Neural cell (in vitro differentiated cells): ENCODE data around the gene RSPRY1.

Source experiments
- CTCF ChIP-seq: fragments of 450-650 bp; IDR thresholded peaks from 2 replicates; pipeline ENCODE4 v1.5.1; 2014; ENCODE audit warnings: antibody characterized with exemption, mild to moderate bottlenecking, moderate library complexity; ENCODE audit not compliant: poor library complexity, severe bottlenecking
- MXI1 ChIP-seq: fragments of 450-650 bp; conservative IDR thresholded peaks from 2 replicates; pipeline ENCODE4 v1.6.1; 2014; ENCODE audit warnings: antibody characterized with exemption, mild to moderate bottlenecking; ENCODE audit not compliant: poor library complexity, severe bottlenecking
- POLR2AphosphoS5 ChIP-seq: IDR thresholded peaks from 2 replicates; pipeline ENCODE4 v1.6.1; 2012
- TF ChIP-seq, protein P1 (sequence below): IDR thresholded peaks from 2 replicates; pipeline ENCODE4 v1.6.1; 2012; ENCODE audit warnings: borderline replicate concordance

- TF ChIP-seq CTCF: no peak
- no peak for TF ChIP-seq POLR2AphosphoS5
- TF ChIP-seq, protein P1, sequence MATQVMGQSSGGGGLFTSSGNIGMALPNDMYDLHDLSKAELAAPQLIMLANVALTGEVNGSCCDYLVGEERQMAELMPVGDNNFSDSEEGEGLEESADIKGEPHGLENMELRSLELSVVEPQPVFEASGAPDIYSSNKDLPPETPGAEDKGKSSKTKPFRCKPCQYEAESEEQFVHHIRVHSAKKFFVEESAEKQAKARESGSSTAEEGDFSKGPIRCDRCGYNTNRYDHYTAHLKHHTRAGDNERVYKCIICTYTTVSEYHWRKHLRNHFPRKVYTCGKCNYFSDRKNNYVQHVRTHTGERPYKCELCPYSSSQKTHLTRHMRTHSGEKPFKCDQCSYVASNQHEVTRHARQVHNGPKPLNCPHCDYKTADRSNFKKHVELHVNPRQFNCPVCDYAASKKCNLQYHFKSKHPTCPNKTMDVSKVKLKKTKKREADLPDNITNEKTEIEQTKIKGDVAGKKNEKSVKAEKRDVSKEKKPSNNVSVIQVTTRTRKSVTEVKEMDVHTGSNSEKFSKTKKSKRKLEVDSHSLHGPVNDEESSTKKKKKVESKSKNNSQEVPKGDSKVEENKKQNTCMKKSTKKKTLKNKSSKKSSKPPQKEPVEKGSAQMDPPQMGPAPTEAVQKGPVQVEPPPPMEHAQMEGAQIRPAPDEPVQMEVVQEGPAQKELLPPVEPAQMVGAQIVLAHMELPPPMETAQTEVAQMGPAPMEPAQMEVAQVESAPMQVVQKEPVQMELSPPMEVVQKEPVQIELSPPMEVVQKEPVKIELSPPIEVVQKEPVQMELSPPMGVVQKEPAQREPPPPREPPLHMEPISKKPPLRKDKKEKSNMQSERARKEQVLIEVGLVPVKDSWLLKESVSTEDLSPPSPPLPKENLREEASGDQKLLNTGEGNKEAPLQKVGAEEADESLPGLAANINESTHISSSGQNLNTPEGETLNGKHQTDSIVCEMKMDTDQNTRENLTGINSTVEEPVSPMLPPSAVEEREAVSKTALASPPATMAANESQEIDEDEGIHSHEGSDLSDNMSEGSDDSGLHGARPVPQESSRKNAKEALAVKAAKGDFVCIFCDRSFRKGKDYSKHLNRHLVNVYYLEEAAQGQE: no peak
- no peak for TF ChIP-seq MXI1
Observed at GRCh38 chr16:57244463-57244766, 58.3 kb downstream of the RSPRY1 start.
